KBM-7 (cell line): ENCODE results near the gene ONECUT1.

Experiments
- DNase-seq: peaks from one replicate; pipeline ENCODE4 v3.0.0-alpha.2; 2015
- in situ Hi-C: fragments of 300-500 bp; cut with MboI; formaldehyde crosslinking; loops from 2 replicates; pipeline ENCODE4 v1.14.3; 2020; ENCODE audit warnings: low sequenced_read_pairs, low pct_unique_long_range_greater_than_20kb, mixed read lengths

Gene ONECUT1

DNA sequence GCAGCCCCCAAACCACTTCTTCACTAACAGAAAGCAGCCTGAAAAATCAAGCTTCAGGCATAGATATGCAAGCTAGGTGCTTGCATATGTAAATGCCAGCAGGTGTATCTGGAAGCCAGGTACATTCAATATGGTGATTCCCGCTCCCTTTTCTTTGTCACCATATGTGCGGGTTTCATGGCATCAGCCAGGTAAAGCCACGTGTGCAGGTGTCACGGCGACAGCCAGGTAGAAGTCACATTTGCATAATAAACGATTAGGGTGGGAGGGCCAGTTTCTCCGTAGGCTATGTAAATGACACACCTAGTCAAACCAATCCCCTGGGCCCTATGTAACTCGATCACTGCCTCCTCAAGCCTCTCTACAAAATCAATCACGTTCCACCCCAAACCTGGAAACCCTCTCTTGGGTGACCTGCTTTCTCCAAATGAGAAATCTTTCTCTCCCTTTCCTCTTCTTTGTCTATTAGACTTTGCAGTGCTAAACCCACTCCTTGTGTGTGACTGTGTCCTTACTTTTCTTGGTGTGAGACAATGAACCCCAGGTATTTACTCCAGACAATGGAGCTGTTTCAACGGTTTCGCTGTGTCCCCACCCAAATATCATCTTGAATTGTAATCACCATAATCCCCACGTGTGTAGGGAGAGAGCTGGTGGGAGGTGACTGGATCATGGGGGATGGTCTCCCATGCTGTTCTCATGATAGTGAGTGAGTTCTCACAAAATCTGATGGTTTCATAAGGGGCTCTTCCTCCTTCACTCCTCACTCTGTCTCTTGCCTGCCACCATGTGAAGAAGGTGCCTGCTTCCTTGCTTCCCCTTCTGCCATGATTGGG lies 44.6 kb downstream of the ONECUT1 start:
- DNase-seq = no peak
- in situ Hi-C loops = no loop called here

GRCh38 chr15:52738311-52738710 lies 51.8 kb downstream of the ONECUT1 start:
- in situ Hi-C loops = loop anchor here (10.0 kb wide), 1 partner anchor 474 kb away; no protein-coding TSS in a partner anchor
- DNase-seq = no peak

DNA sequence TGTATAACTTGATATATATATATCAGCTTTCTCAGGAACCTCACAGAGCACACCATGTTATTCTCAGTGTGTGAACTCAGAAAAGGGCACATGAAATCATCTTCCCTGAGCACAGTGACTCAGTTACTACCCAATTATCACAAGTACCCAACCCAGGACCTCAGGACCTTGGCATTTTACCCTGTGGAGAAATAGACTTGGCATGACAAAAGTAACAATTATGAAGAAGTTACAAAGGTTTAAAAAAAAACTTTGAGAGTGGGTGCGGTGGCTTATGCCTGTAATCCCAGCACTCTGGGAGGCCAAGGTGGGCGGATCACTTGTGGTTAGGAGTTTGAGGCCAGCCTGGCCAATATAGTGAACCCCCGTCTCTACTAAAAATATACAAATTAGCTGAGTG lies 52.4 kb downstream of the ONECUT1 start:
- in situ Hi-C loops = loop anchor here (10.0 kb wide), 1 partner anchor 473 kb away; no protein-coding TSS in a partner anchor
- no peak for DNase-seq

- in situ Hi-C loops = loop anchor here (10.0 kb wide), 1 partner anchor 471 kb away; no protein-coding TSS in a partner anchor
- DNase-seq = peak; percentile 93
Observed at GRCh38 chr15:52735231-52736089, 54.7 kb downstream of the ONECUT1 start.

DNA sequence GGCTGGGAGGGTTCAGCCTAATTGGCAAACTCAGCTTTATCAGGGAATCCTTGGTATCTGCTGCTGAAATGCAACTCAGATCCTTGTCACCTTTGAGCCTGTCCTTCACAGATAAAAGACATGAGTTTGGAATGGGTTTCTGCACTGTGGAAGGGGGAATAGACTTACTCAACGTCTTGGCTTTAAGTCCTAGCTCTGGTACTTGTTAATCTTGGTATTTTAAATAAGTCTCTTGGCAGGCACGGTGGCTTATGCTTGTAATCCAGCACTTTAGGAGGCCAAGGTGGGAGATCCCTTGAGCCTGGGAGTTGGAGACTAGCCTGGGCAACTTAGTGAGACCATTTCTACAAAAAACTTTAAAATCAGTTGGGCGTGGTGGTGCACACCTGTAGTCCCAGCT lies 55.8 kb downstream of the ONECUT1 start:
- no peak for DNase-seq
- in situ Hi-C loops = loop anchor here (10.0 kb wide), 1 partner anchor 470 kb away; no protein-coding TSS in a partner anchor

DNA sequence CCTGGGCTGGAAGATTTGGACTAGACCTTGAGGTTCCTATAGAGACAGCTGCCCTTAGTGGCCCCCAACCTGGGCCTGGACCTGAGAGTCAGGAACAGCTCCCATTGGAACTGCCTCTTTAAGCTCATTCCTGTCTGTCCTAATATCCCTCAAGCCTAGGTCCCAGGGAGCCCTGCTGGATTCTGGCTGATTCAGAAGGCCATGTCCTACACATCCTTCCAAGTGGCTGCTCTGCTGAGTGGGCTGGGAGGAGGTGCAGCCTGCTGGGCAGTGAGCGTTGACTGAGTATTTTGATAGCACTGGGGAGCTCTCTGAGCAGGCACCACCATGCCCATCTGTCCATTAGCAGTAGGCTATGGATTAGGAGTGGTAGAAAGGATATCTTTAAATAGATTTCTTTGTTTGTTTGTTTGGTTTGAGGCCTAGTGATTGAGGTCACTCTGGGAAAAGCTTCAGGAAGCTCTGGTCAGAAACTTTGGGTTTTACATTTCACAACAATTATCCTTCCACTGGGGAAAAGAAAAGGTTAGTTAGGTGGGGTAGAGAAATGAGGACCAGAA lies 56.4 kb downstream of the ONECUT1 start:
- DNase-seq = no peak
- in situ Hi-C loops = loop anchor here (10.0 kb wide), 1 partner anchor 469 kb away; no protein-coding TSS in a partner anchor

DNA sequence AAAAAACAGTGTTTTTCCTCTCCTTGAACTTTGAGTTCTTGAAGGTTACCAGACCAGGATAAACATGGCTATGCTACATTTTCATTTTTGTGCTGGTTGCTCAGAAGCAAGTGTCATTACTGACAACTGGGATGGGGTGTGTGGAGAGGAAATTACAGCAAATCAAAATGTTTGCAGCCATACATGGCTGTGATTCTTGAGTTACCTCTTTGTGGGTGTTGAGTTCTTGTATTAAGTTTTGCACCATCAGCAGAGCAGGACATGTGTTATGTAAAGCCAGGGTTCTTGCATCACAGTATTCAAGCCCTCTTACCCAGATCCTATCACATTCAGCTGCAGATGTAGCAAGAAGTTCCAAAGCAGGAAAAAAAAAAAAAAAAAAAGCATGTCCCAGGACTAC lies 57.0 kb downstream of the ONECUT1 start:
- in situ Hi-C loops = loop anchor here (10.0 kb wide), 1 partner anchor 468 kb away; no protein-coding TSS in a partner anchor

GRCh38 chr15:52732551-52732950 lies 57.6 kb downstream of the ONECUT1 start:
- no peak for DNase-seq
- in situ Hi-C loops = loop anchor here (10.0 kb wide), 1 partner anchor 468 kb away; no protein-coding TSS in a partner anchor

More for the DNA sequence above, 57.0 kb downstream of the ONECUT1 start:
- DNase-seq = no peak

DNA sequence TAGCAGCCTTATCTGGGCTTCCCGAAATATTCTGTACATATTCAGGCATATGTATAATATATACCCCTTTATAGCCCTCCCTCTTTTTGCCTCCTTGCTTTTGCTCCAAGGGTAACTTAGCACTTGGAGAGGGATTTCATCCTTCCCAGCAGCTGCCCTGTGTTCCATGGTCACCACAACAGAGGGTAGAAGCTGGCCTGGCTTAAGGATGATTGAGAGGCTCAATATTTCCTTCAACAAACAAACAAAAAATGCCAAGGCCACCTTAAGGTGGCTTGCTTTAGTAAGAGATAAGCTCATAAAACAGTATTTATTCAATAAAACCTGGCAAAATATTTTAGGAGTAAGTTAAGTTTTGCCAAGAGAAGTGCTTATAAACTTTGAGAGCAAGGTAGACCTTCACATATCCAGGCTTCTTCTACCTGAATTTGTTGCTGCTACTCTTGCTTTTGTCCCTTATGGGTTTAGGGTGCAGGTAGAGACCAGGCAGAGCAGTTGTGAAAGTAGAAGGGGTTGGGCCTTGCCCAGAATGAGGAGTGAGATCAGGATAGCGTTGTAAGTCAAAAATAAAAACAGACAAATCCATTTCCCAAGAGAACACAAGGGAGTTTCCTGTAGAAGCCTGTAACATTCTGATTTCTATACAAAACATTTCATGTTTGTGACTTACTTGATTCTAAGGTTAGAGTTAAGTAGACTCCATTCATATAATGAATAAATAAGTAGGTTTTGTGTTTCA lies 58.2 kb downstream of the ONECUT1 start:
- in situ Hi-C loops = loop anchor here (10.0 kb wide), 1 partner anchor 467 kb away; no protein-coding TSS in a partner anchor
- no peak for DNase-seq

DNA sequence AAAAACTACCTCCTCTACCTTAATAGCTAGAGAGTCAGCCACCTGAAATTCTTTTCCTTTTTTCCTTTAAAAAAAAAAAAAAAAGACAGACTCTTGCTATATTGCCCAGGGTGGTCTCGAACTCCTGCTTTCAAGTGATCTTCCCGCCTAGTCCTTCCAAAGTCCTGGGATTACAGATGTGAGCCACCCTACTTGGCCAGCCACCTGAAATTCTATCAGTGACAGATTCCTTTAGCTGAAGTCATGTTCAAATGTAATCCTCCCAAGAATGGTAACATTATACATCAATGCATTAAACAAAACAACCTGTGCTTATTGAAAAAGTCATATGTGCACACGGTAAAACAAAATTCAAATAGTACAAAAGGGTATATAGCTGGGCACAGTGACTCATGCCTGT lies 59.1 kb downstream of the ONECUT1 start:
- in situ Hi-C loops = loop anchor here (10.0 kb wide), 1 partner anchor 466 kb away; no protein-coding TSS in a partner anchor
- DNase-seq = no peak

DNA sequence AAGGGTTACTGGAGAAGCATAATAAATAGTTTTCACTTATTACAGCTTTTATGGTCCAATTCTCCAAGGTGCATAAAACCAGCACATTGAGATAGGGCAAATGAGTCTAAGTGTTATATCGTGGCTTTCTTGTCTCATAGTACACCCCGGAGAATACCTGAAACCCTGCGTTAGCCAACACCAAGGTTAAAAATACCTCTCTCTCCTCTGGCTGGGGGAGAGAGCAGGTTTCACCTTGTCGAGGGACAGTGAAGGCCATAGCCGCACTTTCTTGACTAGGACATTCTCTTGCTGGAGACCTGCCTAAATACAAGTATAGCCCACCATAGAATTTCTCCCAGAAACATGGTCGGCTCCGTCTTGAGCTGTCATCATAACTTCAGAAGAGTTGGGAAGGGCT lies 59.5 kb downstream of the ONECUT1 start:
- in situ Hi-C loops = loop anchor here (10.0 kb wide), 1 partner anchor 466 kb away; no protein-coding TSS in a partner anchor
- DNase-seq = no peak

DNA sequence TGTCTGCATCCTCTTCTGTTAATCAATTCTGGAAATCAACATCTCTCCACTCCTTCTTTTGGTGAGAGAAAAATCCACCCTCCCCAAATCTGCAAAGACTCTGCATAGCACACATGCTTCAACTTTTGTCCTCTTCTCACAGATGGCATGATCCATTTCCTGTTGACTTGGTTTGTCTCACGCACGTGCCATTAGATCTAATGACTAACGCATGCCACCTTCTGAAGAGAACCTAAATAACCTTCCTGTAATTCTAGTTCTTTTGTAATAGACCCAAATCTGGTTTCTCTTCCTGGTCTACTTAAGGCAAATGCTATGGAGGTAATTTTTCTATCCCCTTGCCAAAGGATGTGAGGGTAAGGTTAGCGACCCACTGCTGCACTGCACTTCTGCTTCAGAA lies 60.0 kb downstream of the ONECUT1 start:
- in situ Hi-C loops = loop anchor here (10.0 kb wide), 1 partner anchor 465 kb away; no protein-coding TSS in a partner anchor
- DNase-seq = peak; percentile 36

GRCh38 chr15:52728899-52729298 lies 61.2 kb downstream of the ONECUT1 start:
- no peak for DNase-seq
- in situ Hi-C loops = no loop called here

DNA sequence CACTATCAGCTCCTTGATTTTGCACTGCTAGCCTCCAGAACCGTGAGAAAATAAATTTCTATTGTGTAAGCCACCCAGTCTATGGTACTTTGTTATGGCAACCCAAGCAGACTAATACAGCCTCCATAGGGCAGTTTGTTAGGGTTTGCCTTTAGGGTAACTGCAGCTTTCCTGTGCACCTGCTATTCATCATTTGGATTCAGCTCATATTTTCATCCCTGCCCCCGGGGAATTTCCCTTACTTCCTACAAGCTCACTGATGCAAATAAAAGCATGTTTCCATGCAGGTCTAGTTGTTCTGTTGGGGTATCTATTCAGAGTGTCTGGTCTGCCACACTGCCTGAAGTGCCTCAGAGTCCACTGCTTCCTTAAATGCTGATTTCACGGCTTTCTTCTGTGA lies 62.3 kb downstream of the ONECUT1 start:
- in situ Hi-C loops = no loop called here
- no peak for DNase-seq

DNA sequence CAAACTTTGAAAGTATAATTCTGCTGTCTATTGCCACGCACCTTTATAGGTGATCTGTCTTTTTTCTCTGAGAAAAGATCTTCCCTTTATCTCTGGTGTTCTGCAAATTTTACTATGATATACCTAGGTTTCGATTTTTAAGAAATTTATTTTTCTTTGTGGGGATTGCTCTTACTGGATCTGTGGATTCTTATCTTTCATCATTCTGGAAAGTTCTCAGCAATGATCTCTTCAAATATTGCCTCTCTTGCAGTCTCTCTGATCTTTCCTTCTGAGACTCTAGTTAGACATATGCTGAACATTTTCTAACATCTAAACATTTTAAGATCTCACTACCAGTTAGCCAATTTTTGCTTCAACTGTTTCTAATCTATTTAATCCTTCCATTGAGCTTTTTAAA lies 63.9 kb downstream of the ONECUT1 start:
- in situ Hi-C loops = no loop called here
- DNase-seq = no peak

DNA sequence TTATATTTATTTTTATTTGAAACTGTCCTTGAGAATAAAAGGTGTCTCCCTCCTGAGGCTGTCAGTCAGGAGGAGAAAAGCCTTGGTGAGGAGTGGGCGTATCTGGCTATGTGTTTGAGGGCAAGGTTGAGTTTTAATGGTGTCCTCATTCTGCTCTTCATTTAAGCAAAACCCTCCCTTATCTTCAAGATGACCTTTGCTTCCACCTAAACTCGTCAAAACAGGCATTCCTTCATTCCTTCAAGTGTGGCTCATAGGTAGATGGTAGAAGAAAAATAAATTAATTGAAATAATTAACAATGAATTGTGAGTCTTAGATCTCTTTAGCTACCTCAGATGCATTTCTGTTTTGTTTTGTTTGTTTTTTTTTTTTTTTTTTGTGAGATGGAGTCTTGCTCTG lies 71.6 kb downstream of the ONECUT1 start:
- DNase-seq = no peak
- in situ Hi-C loops = no loop called here

DNA sequence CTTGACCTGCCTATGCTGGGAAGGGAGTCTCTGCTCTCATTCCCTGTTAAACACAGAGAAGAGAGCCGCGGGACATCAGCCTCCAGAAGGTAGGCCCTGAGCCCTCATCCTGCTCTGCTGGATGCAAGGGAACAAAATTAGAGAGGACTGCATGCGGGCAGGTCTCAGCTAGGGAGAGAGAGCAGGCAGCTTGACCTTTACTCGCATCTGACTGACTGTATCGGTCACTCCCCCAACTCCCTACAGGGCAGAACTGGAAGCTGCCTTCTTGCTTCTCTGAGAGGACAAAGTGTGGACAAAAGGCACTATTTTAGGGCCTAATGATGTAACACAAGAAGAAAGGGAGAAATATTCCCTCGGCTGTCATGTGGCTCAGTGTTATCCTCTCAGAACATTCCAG lies 72.2 kb downstream of the ONECUT1 start:
- in situ Hi-C loops = no loop called here
- no peak for DNase-seq

DNA sequence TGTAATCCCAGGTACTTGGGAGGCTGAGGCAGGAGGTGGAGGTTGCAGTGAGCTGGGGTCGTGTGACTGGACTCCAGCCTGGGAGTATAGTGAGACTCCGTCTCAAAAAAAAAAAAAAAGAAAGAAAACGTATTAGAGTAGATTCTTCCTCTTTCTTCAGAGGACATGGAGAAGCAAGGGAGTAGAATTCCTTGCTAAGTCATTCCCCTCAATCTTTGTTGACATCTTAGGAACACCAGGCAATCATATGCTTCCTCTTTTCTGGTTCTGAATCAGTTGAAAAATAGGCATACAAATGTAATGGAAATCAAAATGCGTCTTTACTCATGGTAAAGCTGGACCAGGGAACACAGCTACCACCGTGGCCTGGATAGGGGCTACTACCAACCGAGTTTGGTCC lies 72.7 kb downstream of the ONECUT1 start:
- in situ Hi-C loops = no loop called here
- peak; percentile 28 for DNase-seq

DNA sequence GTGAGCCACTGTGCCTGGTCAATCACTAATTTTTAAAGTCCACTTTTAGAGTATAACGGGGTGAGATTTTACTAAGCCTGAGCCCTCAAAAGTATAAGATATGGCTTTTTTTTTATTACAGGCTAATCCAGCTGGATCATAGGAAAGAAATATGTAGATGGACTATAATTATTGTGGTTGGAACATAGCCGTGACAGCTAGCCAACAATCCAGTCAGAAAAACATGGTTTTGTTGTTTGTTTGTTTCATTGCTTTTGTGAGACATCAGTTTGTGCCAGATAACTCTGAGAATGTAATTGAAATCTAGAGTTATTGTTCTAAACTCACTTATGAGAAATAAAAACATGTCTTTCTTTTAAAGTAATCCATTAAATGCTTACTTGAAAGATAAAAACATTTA lies 73.6 kb downstream of the ONECUT1 start:
- in situ Hi-C loops = no loop called here
- no peak for DNase-seq
